Osteoblast (primary cell): ENCODE measurements around the gene RETREG2. TPM values are rescaled to one million over a fixed set of nuclear protein-coding genes. Genes with fewer than 3 reads are reported as not detected.

ENCODE experiments used
- DNase-seq: peaks from one replicate; pipeline ENCODE4 v3.0.0; 2011; ENCODE audit warnings: low spot score, mixed read lengths; ENCODE audit not compliant: insufficient read length; ENCODE audit errors: missing footprints
- H2AFZ ChIP-seq: 2 replicates; pipeline ENCODE4 v1.6.0; 2011; ENCODE audit warnings: mild to moderate bottlenecking, low read length
- H3K27ac ChIP-seq: 2 replicates; pipeline ENCODE4 v1.5.1; 2011; ENCODE audit warnings: mild to moderate bottlenecking, low read depth, low read length, moderate library complexity
- H3K27me3 ChIP-seq: 2 replicates; pipeline ENCODE4 v1.6.0; 2012; ENCODE audit warnings: mild to moderate bottlenecking, control low read depth, inconsistent platforms, low read length, moderate library complexity; ENCODE audit not compliant: insufficient read depth
- H3K36me3 ChIP-seq: 2 replicates; pipeline ENCODE4 v1.5.1; 2011; ENCODE audit warnings: mild to moderate bottlenecking, low read length, control low read depth, moderate library complexity; ENCODE audit not compliant: insufficient read depth
- H3K4me1 ChIP-seq: 2 replicates; pipeline ENCODE4 v1.5.1; 2011; ENCODE audit warnings: mild to moderate bottlenecking, low read length, control low read depth, moderate library complexity; ENCODE audit not compliant: insufficient read depth
- H3K4me2 ChIP-seq: 2 replicates; pipeline ENCODE4 v1.6.0; 2011; ENCODE audit warnings: mild to moderate bottlenecking, low read length; ENCODE audit not compliant: insufficient read depth
- H3K4me3 ChIP-seq: fragments of 200-600 bp; sonication (generic); 3 replicates; pipeline ENCODE4 v1.5.1; 2012; ENCODE audit warnings: mild to moderate bottlenecking, low read length, inconsistent platforms; ENCODE audit not compliant: insufficient read depth
- H3K79me2 ChIP-seq: 2 replicates; pipeline ENCODE4 v1.6.0; 2012; ENCODE audit warnings: mild to moderate bottlenecking, low read length, control low read depth, inconsistent platforms; ENCODE audit not compliant: insufficient read depth
- H3K9me3 ChIP-seq: 2 replicates; pipeline ENCODE4 v1.5.1; 2011; ENCODE audit warnings: low read depth, low read length, control low read depth
- H4K20me1 ChIP-seq: 2 replicates; pipeline ENCODE4 v1.6.0; 2012; ENCODE audit warnings: mild to moderate bottlenecking, low read length, control low read depth; ENCODE audit not compliant: insufficient read depth
- CTCF ChIP-seq: IDR thresholded peaks from 2 replicates; pipeline ENCODE4 v1.5.1; 2011; ENCODE audit warnings: mild to moderate bottlenecking, low read depth, low read length, moderate library complexity; ENCODE audit errors: extremely low read depth
- total RNA-seq: library from RNA; depleted of rRNA; stranded (reverse); fragments of >200 nt; gene quantifications from 2 replicates; pipeline ENCODE4 v1.2.3, GENCODE V29; 2012

The RETREG2 gene
- total RNA-seq, 1 donor = 121 TPM

DNA sequence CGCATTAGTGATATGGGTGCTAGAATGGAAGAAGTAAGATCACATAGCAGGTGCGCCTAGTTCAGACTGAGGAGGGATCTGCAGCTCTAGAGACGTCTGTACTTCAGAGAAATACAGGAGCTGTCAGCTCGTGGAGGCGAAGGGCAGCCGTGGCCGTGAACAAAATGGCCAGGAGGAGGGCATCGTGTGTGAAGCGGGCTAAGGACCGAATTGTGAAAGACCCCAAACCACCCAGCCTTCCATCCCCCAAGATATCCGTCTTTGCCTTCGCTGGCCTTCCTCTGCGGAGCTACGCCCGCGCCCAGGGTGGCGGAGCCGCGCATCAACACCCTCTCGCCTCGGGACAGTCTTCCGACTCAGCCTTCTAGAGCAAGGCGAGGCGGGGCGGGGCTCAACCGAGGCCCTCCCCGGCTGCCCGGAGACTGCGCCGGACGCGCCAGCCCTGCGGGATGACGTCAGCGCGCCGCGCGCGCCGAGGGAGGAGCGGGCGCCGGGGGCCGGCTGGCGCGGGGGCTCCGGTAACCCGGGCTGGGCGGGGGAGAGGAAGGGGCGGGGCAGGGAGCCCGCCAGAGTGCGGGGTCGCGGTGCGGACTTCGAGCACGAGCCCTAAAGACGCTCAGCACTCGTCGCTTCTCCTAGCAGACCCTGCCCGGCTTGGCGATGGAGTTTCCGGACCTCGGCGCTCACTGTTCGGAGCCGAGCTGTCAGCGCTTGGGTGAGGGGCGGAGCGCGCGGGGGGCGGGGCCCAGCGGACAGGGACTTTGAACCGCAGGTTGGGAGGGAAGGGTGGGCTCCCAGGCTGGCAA lies 28.5 kb downstream of the RETREG2 start, which contains the start of gene ZFAND2B:
ZFAND2B (plus strand) TSS at position 455 of the 806 bp plus-strand sequence; CDS start at position 661, 206 bp downstream.
- Histone ChIP-seq H2AFZ (peak within 1 kb of the TSS; percentile 95), H3K4me3 (peak within 1 kb of the TSS; percentile 80), H3K27ac (peak within 1 kb of the TSS; percentile 54), H3K79me2 (peaks cover 3% of the 10 kb centered on the region), H3K27me3 (no peaks in the 10 kb centered on the region), H3K4me2 (peak within 1 kb of the TSS; percentile 100), H3K36me3 (peaks cover 32% of the 10 kb centered on the region), H4K20me1 (no peaks in the 10 kb centered on the region), H3K9me3 (no peaks in the 10 kb centered on the region), H3K4me1 (peaks cover 18% of the 10 kb centered on the region)
- no peak for TF ChIP-seq CTCF
- peak; percentile 100 for DNase-seq

GRCh38 chr2:219207134-219207883 lies 29.2 kb downstream of the RETREG2 start:
- H3K79me2 ChIP-seq = peaks cover 3% of the 10 kb centered on the region
- H3K27me3 ChIP-seq = no peaks in the 10 kb centered on the region
- H3K27ac ChIP-seq = peak overlapping the region; percentile 37
- H3K36me3 ChIP-seq = peaks cover 35% of the 10 kb centered on the region
- no peak for TF ChIP-seq CTCF
- DNase-seq = peak; percentile 58
- no peaks in the 10 kb centered on the region for H3K9me3 ChIP-seq
- peaks cover 18% of the 10 kb centered on the region for H3K4me1 ChIP-seq
- peak overlapping the region; percentile 80 for H3K4me3 ChIP-seq
- peak overlapping the region; percentile 100 for H3K4me2 ChIP-seq
- peak overlapping the region; percentile 7 for H2AFZ ChIP-seq
- H4K20me1 ChIP-seq = no peaks in the 10 kb centered on the region

DNA sequence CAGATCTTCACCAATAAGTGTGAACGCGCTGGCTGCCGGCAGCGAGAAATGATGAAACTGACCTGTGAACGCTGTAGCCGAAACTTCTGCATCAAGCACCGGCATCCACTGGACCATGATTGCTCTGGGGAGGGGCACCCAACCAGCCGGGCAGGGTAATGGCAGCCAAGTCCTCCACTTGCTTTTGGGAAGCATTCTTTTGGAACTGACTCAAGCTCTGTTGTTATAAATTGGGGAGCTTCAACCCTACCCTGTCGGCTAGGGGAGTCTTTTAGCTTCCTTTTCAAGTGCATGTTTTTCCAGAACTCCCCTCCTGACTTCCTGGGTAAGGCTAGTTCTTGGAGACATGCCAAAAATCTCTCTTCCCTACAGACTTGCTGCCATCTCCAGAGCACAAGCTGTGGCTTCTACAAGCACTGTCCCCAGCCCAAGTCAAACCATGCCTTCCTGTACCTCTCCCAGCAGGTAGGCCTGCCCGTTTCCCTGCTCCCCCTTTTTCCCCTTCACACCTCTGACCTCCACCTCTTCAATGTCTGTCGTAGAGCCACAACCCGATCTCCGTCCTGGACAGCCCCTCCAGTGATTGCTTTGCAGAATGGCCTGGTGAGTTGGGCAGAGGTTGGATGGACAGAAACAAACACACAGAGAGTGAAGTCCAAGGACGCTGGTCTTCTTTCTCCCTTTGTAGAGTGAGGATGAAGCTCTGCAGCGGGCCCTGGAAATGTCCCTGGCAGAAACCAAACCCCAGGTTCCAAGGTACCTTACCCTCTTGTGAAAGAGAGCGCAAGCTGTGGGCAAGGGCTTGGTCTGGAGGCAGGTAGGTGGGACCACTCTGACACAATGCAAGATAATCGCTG lies 30.0 kb downstream of the RETREG2 start:
- no peak for TF ChIP-seq CTCF
- DNase-seq = peak; percentile 93
- H3K79me2 ChIP-seq = peaks cover 3% of the 10 kb centered on the region
- H3K36me3 ChIP-seq = peaks cover 41% of the 10 kb centered on the region
- H3K9me3 ChIP-seq = no peaks in the 10 kb centered on the region
- peaks cover 18% of the 10 kb centered on the region for H3K4me1 ChIP-seq
- no peak overlapping the region for H2AFZ ChIP-seq
- H3K4me2 ChIP-seq = peak overlapping the region; percentile 100
- no peaks in the 10 kb centered on the region for H4K20me1 ChIP-seq
- peak overlapping the region; percentile 36 for H3K27ac ChIP-seq
- no peaks in the 10 kb centered on the region for H3K27me3 ChIP-seq
- peak overlapping the region; percentile 80 for H3K4me3 ChIP-seq
